Measurements from ENCODE around the gene IGF1R.

The IGF1R gene

DNA sequence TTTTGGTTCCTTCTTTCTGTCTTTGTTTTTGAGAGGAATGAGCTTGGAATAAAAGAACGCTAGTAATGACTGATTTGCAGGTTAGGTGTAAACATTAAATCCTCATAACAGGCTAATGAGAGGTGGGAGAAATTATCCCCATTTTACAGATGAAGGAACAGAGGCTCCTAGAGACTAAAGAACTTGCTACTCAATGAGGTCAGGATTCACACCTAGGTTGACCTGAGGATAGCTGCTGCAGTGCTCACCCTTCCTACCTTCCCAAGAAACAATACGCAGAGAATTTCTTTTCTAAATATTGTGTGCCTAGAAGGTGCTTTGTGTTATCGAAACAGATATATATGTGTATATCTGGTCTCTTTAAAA is 106.3 kb downstream of the IGF1R start:
- no peak for DNase-seq

- DNase-seq: no peak
These were observed 106.8 kb downstream of the IGF1R start for GRCh38 chr15:98755138-98755537.

- no peak for DNase-seq
These were observed 107.4 kb downstream of the IGF1R start for GRCh38 chr15:98755781-98756180.

DNA sequence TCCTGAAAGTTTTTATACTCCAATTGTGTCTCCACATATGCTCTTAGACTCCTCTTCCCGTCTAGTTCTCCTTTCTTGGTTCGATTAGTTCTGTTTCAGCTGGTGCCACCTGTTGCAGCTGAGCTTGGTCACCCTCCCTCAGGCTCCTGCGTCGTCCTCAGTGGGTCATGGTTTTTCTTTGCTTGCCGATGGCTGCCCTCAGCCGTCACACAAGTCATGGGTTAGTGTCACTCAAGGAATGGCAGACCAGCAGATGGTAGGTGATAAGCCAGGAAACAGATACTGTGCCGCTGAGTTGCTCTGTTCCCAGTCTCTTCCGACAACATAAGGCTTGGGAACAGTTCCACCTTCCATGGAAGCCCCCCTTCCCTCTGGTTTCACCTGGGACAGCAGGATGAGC is 109.9 kb downstream of the IGF1R start:
- DNase-seq: no peak

GRCh38 chr15:98759277-98759676 is 110.9 kb downstream of the IGF1R start:
- peak; percentile 9 for DNase-seq

DNA sequence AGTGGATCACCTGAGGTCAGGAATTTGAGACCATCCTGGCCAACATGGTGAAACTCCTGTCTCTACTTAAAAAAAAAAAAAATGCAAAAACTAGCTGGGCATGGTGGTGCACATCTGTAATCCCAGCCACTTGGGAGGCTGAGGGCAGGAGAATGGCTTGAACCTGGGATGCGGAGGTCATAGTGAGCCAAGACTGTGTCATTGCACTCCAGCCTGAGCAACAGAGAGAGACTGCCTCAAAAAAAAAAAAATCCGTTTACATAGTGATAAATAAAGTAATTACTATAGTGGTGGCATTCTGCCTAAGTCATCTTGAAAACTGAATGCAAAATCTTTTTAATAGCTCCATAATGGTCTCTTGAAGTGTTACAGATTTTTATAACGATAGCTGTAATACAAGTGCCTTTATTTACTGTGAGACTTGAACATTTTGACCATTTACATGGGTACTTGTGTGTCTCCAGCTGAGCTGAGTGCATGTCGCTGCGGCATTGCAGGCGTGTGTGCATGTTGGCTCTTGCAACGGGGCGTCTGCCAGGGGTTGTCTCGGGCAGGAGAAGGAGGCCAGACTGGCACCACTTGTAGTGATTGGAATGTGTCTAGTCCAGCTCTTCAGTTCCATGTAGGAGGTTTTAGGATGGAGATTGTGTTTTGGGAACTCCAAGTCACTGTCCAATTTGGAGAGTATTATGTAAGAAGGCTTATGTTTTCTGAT is 111.9 kb downstream of the IGF1R start:
- DNase-seq: no peak

DNA sequence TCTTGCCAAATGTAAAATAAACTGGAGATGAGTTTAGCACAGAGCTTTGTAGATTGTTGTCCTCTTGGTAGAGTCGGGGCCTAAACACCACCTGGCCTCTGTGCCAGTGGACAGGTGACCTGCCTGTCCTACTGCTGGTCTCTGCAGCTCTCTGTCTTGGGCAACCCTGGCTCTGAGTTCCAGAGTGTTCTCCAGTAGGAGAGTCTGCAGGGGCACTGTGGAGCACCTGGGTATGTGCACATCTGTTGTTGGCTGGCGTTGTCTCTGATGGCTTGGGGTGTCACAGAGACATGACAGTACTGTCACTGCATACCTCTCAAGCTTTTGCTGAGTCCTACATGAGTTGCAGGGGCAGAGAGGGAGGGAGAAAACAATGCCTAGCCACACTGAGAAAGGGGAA is 112.6 kb downstream of the IGF1R start:
- no peak for DNase-seq

DNA sequence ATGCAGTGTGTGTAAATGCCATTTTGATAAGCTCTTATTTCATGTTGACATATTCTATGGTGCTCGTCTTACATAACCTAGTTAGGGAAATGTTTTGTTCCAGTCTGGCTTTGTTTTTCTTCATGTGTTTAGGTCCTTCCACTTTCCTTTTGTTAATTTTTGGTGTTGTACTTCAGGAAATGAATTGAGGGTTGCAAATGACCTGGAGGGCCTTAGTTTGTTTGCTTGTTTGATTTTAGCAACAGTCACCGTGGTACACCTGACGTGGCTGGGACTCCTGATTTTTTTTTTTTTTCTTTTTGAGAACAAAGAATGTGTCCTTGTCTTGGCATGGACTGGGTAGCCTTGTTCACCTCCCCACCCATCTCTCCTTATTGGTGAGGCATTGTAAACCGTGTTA is 114.8 kb downstream of the IGF1R start:
- DNase-seq: peak; percentile 41

GRCh38 chr15:98764291-98764690 is 116.0 kb downstream of the IGF1R start:
- no peak for DNase-seq

DNA sequence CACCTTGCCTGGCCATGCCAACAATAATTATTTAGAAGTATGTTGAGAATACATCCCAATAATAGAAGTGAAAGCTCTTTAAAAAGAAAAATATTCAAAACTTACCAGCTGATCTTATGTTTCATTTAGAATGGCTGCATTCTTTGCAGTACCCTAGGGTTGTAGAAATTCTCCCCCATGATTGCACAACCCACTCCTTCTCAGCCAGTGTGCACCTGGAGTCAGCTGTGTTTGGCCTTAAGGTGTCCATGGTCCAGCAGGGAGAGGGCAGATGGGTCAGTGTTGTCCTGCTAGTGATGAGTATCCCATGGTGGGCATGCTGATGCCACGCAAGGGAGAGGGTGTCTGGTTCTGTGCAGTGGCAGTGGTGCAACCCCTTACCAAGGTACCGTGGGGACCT is 117.3 kb downstream of the IGF1R start:
- DNase-seq: no peak

DNA sequence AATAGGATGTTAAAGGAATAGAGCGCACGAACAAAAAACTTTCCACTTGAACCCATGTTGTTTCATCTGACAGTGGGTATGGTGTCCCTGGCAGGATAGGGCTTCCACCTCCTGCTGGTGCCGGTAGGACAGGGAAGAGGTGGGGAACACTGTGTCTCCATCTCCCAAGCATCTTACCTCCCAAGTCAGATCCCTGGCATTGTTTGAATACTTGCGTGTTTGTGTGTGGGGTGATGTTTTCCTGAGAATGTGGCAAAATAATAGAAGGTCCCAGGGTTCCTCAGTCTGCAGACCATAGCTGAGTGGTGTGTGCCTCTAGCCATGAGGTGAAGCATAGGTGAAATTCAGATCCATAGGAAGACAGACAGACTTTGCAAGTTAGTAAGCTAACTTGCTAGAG is 119.4 kb downstream of the IGF1R start:
- DNase-seq: no peak

GRCh38 chr15:98769867-98770266 is 121.5 kb downstream of the IGF1R start:
- no peak for DNase-seq

GRCh38 chr15:98770984-98771383 is 122.6 kb downstream of the IGF1R start:
- peak; percentile 19 for DNase-seq

DNA sequence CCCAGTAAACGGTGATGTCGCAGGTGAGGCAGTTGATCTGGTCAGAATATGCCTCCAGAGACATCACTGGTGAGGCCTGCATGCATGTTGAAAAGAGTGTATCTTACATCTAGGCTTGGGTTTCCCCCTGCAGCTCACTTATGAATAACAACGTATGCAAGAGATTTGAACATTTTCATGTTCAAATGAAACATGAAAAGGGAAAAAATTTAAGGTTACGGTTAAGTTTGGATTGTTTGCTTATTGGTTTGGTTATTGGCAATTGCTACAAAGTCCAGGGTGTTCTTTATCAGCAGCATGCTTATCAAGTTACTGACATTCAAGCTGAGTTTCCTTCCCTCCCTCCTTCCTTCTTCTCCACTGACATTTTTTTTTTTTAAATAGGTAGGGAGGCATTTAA is 123.2 kb downstream of the IGF1R start:
- no peak for DNase-seq

- DNase-seq: no peak
These were observed 124.6 kb downstream of the IGF1R start for GRCh38 chr15:98772895-98773294.

GRCh38 chr15:98773616-98774015 is 125.3 kb downstream of the IGF1R start:
- DNase-seq: no peak

- peak; percentile 91 for DNase-seq
These were observed 126.6 kb downstream of the IGF1R start for GRCh38 chr15:98774756-98775497.

DNA sequence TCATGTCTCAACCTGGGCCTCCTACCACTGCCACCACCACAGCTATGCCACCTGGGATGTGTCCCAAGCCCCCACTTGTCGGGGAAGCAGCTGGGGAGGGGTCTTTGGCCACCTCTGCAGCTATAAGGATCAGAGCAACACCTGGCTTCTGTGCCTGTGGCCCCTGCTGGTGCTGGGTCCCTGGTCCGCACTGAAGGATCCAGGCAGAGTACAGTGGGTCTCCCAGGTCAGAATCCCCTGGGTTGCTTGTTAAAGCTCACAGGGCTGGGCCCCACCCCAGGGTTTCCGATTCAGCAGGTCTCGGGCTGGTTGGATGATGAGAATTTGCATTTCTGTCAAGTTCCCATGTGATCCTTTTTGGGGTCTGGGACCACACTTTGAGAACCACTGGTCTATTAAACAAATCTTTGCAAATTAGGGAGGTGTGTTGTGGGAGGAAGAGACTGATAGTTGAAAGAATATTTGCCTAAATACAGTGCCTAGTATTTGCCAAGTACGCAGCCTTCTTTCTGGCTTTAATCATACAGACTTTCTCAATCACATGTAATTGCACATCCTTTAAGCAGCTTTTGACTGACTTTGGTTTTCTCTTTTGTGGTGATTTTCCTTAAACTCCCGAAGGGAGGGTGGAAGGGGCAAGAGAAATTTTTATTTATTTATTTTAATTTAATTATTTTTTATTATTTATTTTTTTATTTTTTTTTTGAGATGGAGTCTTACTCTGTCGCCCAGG is 127.3 kb downstream of the IGF1R start:
- peak; percentile 63 for DNase-seq

GRCh38 chr15:98776607-98777281 is 128.4 kb downstream of the IGF1R start:
- DNase-seq: peak; percentile 89

GRCh38 chr15:98777426-98777825 is 129.1 kb downstream of the IGF1R start:
- no peak for DNase-seq

DNA sequence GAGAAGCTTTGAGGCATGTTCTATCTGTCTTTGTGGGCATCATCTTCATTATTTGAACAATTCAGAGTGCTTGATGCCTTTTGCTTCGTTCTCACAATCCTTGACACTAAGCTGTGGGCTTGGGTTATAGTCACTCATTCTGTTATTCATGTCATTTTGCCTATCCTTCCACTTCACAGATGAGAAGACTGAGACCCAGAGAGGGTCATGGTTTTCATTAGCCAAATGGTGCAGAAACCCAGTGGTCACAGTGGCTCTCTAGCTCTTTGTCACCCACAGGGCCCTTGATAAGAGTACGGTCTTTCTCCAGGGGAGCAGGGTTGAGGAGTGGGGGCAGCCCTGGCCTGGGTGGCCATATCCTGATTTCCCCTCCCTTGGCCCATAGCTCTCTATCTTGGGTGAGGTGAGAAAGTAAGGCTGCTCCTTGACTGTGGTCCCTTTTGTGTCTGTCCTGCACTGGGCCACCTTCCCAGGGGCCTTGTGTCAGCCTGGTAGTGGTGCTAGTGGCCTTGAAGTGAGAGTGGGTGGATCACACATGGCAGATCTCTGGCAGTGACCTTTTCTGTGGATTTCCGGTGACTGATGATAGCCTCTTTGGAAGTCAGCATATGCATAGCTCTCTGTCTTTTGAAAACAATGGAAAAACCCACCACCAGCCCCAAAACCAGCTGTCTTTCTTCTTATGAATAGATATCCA is 130.1 kb downstream of the IGF1R start:
- DNase-seq: no peak

DNA sequence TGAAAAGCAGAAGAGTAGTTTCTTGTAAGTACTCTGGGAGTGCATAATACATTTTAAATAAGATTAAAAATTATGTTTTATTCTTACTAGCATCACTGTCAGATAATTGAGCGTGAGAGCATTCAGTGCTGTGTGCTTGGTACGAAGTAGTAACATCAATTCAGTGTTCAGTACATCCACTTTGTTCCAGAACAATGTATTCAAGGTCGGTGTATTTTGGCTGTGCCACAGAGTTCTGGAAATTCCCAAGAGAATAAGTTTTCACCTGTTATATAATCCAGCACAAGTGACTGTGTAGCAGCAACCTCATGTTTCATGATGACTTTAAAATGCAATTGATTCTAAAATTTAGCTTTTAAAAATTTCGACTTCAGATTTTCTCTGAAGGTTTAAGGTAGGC is 130.6 kb downstream of the IGF1R start:
- no peak for DNase-seq

All from NCI-H69 (cell line).